ENCODE results near the gene GOLGA5. TPM values are rescaled to one million over a fixed set of nuclear protein-coding genes. Genes with fewer than 3 reads are reported as not detected.

Gene GOLGA5
- total RNA-seq, 1 donor from 2014 or later, result 51.9 TPM

DNA sequence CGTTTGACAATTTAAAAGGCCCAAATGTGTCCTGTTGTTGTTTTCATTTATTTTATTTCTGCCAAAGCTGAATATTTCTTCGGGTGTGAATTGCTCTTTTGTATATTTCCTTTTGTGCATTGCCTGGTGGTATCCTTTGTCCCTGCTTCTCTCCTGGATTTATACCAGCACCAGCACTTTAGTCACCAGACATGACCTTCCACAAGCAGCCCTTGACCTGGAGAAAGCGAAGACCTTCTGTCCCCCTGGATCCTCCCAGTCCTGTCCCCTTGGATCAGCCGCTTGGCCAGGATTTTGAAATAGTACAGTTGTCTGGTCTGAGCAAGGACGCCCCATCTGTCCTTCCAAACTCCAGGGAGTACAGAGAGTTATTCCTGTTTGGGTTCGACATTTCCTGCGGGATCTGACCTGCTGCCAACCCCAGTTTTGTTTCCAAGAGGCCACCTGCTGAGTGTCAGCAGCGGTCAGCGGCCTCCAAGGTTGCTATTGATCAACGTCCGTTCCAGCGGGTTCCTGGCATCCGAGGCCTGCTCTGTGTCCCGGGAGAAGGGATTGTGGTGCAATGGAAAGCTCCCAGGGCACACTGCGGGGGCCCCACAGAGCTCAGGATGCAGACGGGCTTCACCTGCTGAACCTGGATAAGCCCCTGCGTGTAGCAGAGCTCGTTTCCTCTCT is 83.8 kb downstream of the GOLGA5 start:
- DNase-seq (ENCODE audit: low spot score), result no peak
- peaks cover 5% of the 10 kb centered on the region for H3K9me3 Mint-ChIP-seq (ENCODE audit: low read depth)
- peaks cover 58% of the 10 kb centered on the region for H3K27me3 Mint-ChIP-seq (ENCODE audit: low read depth)
- peaks cover 4% of the 10 kb centered on the region for H3K36me3 Mint-ChIP-seq (ENCODE audit: low read depth)
- H3K27ac Mint-ChIP-seq (ENCODE audit: unreplicated experiment), result no peak overlapping the region
- TF ChIP-seq, protein P1, sequence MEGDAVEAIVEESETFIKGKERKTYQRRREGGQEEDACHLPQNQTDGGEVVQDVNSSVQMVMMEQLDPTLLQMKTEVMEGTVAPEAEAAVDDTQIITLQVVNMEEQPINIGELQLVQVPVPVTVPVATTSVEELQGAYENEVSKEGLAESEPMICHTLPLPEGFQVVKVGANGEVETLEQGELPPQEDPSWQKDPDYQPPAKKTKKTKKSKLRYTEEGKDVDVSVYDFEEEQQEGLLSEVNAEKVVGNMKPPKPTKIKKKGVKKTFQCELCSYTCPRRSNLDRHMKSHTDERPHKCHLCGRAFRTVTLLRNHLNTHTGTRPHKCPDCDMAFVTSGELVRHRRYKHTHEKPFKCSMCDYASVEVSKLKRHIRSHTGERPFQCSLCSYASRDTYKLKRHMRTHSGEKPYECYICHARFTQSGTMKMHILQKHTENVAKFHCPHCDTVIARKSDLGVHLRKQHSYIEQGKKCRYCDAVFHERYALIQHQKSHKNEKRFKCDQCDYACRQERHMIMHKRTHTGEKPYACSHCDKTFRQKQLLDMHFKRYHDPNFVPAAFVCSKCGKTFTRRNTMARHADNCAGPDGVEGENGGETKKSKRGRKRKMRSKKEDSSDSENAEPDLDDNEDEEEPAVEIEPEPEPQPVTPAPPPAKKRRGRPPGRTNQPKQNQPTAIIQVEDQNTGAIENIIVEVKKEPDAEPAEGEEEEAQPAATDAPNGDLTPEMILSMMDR (IDR thresholded peaks at IDR 0.05), result no peak
- H3K4me3 Mint-ChIP-seq (ENCODE audit: unreplicated experiment), result no peak overlapping the region
- no peaks in the 10 kb centered on the region for H3K4me1 Mint-ChIP-seq (ENCODE audit: low read depth)

DNA sequence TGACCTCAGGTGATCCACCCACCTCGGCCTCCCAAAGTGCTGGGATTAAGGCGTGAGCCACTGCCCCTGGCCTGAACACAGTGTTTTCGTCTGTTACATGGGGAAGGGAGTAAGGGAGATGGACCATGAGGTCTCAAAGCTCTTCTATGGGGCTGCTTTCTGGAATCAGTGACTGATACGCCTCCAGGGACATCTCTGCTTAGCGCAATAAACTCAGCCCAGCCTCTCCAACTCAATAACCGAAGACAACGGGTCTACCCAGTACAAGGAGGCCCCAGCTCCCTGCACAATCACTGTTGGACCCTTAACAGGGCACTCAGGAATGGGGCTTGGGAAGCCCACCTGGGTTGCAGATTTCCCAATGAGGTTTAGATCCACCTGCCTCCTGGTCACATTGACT is 86.2 kb downstream of the GOLGA5 start:
- Mint-ChIP-seq H3K9me3 (ENCODE audit: low read depth) (no peaks in the 10 kb centered on the region), H3K27me3 (ENCODE audit: low read depth) (peaks cover 60% of the 10 kb centered on the region), H3K36me3 (ENCODE audit: low read depth) (peaks cover 4% of the 10 kb centered on the region), H3K27ac (ENCODE audit: unreplicated experiment) (no peak overlapping the region), H3K4me1 (ENCODE audit: low read depth) (no peaks in the 10 kb centered on the region), H3K4me3 (ENCODE audit: unreplicated experiment) (no peak overlapping the region)
- TF ChIP-seq, protein P1 (IDR thresholded peaks at IDR 0.05), result no peak
- no peak for DNase-seq (ENCODE audit: low spot score)

DNA sequence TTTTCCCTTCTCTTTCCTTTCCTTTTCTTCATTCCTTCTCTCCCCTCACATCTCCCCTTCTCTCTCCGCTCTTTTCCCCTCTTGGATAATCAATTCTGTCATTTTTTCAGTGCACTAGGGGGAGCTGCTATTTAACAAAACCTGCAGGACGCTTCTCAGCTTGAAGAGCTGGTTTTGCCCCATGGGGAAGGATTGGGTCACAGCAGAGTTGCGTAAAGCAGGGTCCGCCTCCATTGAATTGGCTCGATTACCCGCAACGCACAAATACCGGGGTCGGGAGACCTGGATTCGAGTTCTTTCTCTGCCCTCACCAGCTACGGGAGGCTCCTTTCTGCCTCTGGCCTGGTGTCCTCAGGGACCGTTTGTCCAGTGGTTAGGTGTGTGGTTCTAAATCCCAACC is 86.7 kb downstream of the GOLGA5 start:
- H3K9me3 Mint-ChIP-seq (ENCODE audit: low read depth), result no peaks in the 10 kb centered on the region
- peak; percentile 43 for DNase-seq (ENCODE audit: low spot score)
- H3K27ac Mint-ChIP-seq (ENCODE audit: unreplicated experiment), result no peak overlapping the region
- H3K4me3 Mint-ChIP-seq (ENCODE audit: unreplicated experiment), result no peak overlapping the region
- H3K4me1 Mint-ChIP-seq (ENCODE audit: low read depth), result no peaks in the 10 kb centered on the region
- H3K36me3 Mint-ChIP-seq (ENCODE audit: low read depth), result peaks cover 4% of the 10 kb centered on the region
- H3K27me3 Mint-ChIP-seq (ENCODE audit: low read depth), result peaks cover 62% of the 10 kb centered on the region
- TF ChIP-seq, protein P1 (IDR thresholded peaks at IDR 0.05), result peak; percentile 73

DNA sequence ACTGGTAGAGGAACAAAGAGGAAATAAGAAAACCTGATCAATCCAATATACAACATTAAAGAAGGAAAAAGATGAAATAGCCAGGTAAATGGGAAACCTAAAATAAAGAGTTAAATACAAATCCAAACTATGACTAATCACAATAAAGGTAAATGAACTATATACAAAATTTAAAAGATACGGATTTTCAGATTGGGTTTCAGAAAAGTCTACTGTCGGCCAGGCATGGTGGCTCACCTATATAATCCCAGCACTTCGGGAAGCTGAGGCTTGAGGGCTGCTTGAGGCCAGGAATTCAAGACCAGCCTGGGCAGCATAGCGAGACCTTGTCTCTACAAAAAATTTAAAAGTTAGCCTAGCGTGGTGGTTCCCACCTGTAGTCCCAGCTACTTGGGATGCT is 89.0 kb downstream of the GOLGA5 start:
- peak; percentile 15 for DNase-seq (ENCODE audit: low spot score)
- Mint-ChIP-seq H3K27ac (ENCODE audit: unreplicated experiment) (no peak overlapping the region), H3K4me3 (ENCODE audit: unreplicated experiment) (no peak overlapping the region), H3K9me3 (ENCODE audit: low read depth) (no peaks in the 10 kb centered on the region), H3K27me3 (ENCODE audit: low read depth) (peaks cover 63% of the 10 kb centered on the region), H3K36me3 (ENCODE audit: low read depth) (peaks cover 2% of the 10 kb centered on the region), H3K4me1 (ENCODE audit: low read depth) (no peaks in the 10 kb centered on the region)
- TF ChIP-seq, protein P1 (IDR thresholded peaks at IDR 0.05), result no peak

DNA sequence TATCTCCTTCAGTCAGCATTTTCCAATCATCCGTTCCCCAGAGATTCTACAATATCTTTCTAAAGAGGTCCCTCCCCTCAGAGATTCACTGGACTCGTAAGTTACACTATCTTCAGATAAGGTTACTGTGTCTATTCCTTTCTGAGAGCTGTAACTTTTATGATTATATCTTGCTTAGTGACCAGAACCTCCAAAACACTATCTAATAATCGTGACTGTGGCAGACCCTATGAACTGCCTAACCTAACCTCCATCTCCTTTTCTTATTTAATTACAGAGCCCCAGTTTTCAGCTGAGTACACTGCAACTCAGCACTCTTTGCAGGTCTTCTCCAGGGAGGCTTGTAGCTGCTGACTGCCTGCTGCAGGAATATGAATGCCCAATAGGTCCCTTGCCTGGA is 90.3 kb downstream of the GOLGA5 start:
- peaks cover 2% of the 10 kb centered on the region for H3K36me3 Mint-ChIP-seq (ENCODE audit: low read depth)
- TF ChIP-seq, protein P1 (IDR thresholded peaks at IDR 0.05), result no peak
- no peak overlapping the region for H3K4me3 Mint-ChIP-seq (ENCODE audit: unreplicated experiment)
- H3K27ac Mint-ChIP-seq (ENCODE audit: unreplicated experiment), result no peak overlapping the region
- no peak for DNase-seq (ENCODE audit: low spot score)
- peaks cover 69% of the 10 kb centered on the region for H3K27me3 Mint-ChIP-seq (ENCODE audit: low read depth)
- no peaks in the 10 kb centered on the region for H3K9me3 Mint-ChIP-seq (ENCODE audit: low read depth)
- no peaks in the 10 kb centered on the region for H3K4me1 Mint-ChIP-seq (ENCODE audit: low read depth)
